ENCODE measurements around the gene RCSD1.

RCSD1 gene

GRCh38 chr1:167641786-167642500 is 11.9 kb downstream of the RCSD1 start:
- DNase-seq (ENCODE audit: low read depth, low spot score): no peak

- DNase-seq (ENCODE audit: low read depth, low spot score): no peak
These were observed 12.4 kb downstream of the RCSD1 start for GRCh38 chr1:167642501-167642826.

DNA sequence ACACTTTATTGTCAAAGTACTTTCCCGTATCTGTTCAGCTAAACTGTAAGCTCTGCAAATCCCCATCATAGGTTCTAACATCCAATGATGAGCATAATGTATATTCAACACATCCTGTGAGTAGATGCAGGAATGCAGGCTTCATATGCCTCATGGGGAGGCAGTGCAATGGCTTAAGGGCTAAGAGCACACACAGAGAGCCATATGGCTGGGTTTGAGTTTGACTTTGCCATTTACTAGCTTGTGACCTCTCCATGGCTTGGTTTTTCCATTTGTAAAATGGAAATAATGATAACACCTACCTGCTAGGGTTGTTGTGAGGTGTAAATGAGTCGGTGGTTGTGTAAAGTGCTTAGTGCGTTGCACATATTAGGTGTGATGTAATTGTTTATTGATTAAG is 13.4 kb downstream of the RCSD1 start:
- no peak for DNase-seq (ENCODE audit: low read depth, low spot score)

DNA sequence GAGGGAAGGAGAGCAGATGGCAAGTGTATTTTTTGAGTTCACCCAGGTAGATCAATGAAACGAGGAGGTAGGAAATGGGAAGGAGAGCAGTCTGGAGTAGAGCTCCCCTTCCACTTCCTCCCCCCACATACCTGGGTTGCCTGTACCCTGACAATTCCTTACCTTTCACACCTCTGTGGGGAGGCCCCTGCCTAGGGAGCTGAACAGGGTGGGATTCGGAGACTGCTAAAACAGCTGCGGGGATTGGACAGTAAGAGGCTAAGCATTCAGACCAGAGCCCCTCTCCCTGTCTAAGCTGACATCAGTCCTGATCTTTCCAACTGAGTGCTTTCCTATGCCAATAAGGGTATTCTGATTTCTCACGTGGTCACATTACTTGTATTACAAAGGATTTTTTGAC is 14.5 kb downstream of the RCSD1 start:
- DNase-seq (ENCODE audit: low read depth, low spot score): no peak

- DNase-seq (ENCODE audit: low read depth, low spot score): no peak
These were observed 15.1 kb downstream of the RCSD1 start for GRCh38 chr1:167645140-167645541.

DNA sequence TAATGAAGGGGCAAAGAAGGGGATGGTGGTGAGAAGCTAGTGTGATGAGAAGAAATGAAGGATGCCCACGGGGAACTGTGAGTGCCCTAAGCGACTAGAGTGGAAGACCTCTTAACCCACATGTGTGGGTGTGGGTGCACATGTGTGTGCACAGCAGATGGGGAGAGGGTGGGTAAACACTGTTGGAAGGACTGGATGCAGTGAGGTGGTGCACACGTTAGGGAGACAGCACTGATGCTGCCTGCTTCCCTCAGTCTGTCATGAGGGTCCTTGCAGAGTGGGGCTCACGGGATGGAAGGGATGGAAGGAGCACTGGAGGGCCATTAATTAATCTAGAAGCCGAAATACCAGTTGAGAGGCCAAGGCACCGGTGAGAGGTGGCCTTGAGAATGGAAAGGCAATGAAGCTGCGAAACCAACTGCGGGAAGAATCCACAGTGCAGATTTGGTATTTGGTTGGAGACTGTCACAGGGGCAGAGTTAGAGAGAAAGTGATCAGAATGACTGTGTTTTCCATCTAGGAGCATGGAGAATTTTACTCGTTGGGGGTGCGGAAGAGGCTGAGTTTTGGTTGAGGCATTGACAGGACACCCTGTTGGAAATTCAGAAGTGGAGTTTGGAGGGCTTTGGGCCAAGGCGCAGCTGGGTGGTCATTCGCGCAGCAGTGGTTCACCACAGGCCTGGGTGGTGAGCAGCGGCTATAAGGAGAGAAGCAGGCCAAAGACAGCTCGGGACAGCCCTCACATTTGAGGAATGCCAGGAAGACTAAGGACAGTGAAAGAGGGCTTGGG is 15.8 kb downstream of the RCSD1 start:
- DNase-seq (ENCODE audit: low read depth, low spot score): no peak

- no peak for DNase-seq (ENCODE audit: low read depth, low spot score)
These were observed 18.3 kb downstream of the RCSD1 start for GRCh38 chr1:167648252-167648849.

DNA sequence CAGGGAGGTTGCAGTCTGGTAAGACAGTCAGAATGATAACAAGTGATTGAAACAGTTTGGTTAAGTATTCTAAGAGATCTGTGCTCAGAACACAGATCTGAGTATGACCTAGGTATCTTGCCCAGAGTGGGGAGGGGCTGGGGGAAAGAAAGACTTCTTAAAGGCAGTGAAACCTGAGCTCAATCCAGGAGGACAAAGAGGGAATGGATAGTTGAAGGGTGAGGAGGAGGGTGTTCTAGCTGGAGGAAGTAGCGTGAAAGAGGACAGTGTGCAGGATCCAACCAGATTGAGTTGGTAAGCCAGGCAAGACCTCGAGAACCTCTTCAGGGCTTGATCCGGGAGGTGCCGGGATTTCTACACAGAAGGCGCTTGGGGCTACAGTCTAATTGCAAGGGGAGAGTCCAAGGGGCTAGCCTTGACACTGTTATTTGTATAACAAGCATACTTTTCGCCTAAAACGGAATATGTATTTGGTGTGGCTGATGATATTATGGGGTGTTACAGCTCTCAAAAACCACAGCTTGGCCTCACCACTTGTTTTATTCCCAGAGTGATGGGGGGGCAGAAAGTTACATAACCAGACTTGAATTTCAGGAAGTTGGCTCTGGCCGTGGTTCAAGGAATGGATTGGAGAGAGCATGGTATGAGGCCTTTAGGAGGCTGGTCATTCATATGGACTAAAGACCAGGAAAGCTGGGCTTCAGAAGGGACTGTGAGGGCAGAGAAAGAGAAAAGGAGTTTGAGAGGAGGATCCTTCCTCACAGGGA is 19.1 kb downstream of the RCSD1 start:
- no peak for DNase-seq (ENCODE audit: low read depth, low spot score)

DNA sequence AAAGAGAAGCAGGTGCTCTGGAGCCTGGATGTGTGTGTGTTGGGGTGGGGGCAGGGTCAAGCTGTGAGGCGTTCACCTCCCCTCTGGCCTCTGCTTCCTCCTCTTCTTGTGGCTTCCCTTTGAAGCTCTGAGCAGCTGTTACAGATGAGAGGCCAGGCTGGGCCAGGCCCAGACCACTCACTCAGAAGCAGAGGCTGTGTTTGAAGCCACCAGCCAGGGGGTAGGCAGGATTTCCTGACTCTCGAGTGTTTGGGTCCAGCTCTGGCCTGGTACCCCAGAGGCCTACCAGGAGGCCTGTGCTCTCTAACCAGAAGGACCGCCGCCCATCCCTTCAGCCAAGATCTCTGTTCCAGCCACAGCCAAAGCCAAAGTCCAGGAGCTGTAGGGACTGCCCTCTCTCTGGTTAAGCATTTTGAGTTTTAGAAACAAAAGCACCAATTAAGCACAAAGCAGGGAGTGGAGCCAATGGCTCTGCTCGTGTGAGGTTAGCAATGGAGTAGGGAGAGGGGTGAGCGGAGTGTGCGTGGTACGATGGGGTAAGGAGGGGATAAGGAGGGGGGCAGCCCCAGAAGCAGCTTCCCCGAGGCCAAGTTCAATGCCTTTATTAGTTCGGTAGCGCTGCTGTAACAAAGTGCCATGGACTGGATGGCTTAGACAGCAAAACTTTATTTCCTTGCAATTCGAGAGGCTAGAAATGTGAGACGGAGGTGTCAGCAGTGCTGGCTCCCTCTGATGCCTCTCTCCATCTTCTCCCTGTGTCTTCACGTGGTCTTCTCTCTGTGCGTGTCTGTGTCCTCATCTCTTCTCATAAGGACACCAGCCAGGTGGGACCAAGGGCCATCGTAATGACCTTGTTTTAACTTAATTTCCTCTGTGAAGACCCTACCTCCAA is 20.5 kb downstream of the RCSD1 start:
- no peak for DNase-seq (ENCODE audit: low read depth, low spot score)

DNA sequence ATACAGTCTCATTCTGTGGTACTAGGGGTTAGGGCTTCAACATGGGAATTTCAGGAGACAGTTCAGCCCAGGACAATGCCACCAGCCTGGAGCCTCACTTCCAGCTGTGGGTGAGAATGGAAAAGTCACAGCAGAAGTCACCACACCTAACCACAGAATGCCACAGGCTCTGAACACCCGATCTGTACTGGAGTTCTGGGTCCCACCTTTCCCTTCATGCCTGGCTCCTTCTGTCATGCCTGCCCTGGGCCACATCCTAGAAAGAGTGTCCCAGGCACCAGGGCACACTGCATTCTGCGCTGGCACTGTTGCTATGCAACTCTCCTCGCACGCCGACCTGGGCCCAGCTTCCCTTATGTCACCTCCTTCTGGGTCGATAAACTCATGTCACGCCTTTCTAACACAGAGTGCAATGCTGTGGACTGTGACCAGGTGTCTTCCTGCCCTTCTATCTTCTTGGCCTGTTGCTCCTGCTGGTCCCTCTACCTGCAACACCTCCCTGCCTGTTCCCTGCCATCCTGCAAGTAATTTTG is 21.2 kb downstream of the RCSD1 start:
- DNase-seq (ENCODE audit: low read depth, low spot score): no peak

DNA sequence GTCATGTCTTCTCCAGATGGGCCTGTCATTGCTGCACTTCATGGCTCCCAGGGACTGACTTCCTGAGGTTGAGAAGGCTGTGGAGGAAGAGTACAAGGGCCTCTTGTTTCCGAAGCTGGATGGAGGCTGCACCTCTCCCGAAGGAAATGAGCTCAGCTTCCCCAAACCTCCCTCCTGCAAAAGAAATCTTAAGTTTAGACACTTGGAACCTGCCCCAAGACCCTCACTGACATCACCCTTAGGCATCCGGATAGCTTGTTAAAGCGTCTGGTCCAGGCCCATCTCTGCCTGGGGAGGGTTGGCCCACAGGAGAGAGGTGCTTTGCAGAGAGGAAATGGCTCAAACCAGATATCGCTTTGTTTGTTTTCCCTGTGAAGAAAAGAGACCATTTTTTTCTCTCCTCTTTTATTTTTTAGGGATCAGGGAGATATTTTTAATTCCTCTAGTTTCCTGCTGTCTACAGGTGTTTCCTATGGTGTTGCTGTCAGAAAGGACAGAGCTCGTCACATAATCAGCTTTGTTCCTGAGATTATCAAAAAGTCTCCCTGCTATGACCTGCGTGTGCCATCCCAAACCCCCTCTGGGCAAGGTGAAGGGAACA is 25.0 kb downstream of the RCSD1 start:
- DNase-seq (ENCODE audit: low read depth, low spot score): no peak

DNA sequence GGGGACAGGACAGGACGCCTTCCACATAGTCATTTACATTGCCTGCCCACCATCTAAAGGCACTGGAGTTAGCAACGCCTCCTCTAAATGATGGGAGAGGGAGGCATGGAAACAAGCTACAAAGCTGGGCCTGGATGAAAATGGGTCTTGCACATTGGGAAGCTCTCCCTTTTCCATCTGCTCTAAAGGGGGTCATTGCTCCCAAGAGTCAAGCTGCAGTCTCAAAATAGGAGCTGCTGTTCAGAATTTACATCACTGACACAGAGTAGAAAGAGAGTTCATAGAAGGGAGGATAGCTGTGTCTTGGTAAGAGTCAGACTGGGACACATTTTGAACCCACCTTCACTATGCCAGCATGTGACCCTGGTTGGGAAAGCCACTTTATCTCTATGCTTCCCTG is 26.6 kb downstream of the RCSD1 start:
- no peak for DNase-seq (ENCODE audit: low read depth, low spot score)

GRCh38 chr1:167658574-167659328 is 28.7 kb downstream of the RCSD1 start:
- DNase-seq (ENCODE audit: low read depth, low spot score): no peak

- no peak for DNase-seq (ENCODE audit: low read depth, low spot score)
These were observed 29.4 kb downstream of the RCSD1 start for GRCh38 chr1:167659450-167659849.

DNA sequence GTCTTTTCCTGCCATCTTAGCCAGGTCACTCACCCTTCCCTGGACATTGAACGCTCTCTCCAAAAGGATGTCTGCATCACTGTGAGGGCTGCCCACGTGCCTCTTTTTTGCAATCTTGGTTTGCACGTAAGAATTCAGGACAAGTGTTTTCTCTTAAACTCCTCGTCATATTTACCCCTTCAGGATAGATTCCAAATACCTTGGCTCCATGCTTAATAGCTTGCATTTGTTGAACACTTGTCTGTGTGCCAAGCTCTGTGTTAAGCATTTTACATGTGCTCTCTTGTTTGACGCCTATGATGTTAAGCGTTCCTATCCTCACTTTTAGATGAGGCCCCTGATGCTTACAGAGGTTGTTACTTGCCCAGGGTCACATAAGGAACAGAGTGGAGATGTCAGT is 29.8 kb downstream of the RCSD1 start:
- DNase-seq (ENCODE audit: low read depth, low spot score): no peak

DNA sequence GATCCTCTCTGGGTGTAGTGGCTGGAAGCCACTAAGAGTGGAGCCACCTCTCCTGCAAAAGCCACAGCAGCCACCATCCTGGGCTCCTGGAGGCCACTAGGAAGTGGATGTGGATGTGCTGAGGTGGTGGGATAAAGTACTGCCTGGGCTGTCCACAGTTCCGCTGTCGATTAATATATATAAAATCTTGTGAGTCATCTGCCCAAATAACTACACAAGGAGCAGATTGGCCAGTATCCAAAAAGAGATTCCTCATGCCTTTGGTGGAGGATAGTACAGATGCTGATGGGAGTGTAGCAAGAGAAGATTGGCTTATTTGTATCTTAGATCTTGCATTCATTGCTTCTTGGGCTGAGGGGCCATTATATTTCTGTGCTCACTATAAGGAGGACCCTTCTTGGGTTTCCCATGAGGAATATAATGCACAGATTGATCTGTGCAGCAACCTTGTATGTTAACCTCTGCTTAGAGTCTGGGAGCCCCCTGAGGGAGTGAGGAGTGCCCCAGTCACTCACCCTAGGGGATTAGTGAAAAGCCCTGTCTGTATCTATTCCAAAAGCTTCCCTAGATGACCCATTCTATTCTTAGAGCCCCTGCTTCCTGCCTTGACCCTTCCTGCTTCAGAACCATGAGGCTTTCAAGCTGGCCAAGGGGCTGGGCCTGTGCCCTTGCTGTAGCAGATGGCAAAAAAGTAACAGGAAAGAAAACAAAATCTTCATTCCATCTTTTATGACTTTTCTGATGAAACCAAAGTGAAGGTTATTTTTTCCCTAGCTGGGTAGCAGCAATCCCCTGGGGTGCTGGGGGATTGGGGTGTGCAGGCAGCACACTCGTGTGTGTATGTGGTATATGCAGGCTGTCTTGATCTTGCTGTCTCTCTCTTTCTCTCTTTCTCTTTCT is 31.7 kb downstream of the RCSD1 start:
- peak; percentile 55 for DNase-seq (ENCODE audit: low read depth, low spot score)

DNA sequence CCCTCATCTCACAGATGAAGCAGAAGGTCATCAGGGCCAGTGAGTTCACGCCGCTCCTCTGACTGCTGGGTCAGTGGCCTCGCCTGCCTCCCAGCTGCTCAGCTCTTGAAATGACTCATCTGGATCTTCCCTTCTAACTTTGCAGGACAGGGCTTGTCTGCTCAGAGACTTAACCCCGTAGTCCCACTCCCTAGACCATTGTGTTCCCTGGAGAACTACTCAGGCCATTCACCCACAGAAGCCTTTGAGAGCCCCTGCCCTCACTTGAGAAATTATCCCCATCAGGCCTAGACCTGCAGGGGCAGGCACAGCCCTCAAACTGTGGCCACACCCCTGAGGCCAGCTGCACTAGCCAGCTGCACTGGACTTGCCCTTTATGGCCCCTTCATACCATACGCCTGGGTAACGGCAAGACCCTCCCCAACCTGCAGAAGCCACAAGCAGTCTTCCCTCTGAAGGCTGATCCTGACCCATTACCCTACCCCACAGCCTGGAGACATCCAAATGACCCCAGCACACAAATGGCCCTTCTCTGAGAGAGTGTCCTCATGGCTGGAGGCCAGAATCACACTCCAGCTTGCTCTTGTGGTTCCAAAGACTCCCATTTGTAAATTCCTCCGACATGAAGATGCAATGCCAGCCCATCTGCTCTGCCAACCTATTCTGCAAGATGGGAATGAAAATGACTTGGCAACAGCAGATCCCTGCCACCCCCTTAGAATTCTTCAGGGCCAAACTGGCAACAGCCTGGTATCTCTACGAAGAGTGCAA is 33.2 kb downstream of the RCSD1 start:
- DNase-seq (ENCODE audit: low read depth, low spot score): no peak

- no peak for DNase-seq (ENCODE audit: low read depth, low spot score)
These were observed 35.4 kb downstream of the RCSD1 start for GRCh38 chr1:167665469-167665868.

All from brain pericyte (primary cell).